HG03342 (cell line): Measurements from ENCODE around the gene MUC6.

Experiments
- ATAC-seq: cut with Tn5 transposase; IDR thresholded peaks from one replicate; pipeline ENCODE4 v1.9.1; 2021; ENCODE audit warnings: mild to moderate bottlenecking, moderate library complexity; ENCODE audit not compliant: unreplicated experiment

MUC6 gene

GRCh38 chr11:970319-970871, 66.1 kb downstream of the MUC6 start:
- ATAC-seq, result no peak

GRCh38 chr11:969651-970205, 66.8 kb downstream of the MUC6 start:
- ATAC-seq, result no peak

- no peak for ATAC-seq
Observed at GRCh38 chr11:968822-969221, 67.7 kb downstream of the MUC6 start.

- ATAC-seq, result no peak
Observed at GRCh38 chr11:967995-968751, 68.3 kb downstream of the MUC6 start.

- no peak for ATAC-seq
Observed at GRCh38 chr11:965206-965775, 71.2 kb downstream of the MUC6 start.

- no peak for ATAC-seq
Observed at GRCh38 chr11:963852-964251, 72.7 kb downstream of the MUC6 start.
